ENCODE results near the gene PLAA.
"Not testable (repeated sequence)": the region's sequence is repeated elsewhere in the genome, so short reads cannot be mapped to it uniquely, and the experiment has no call there.

PLAA gene

DNA sequence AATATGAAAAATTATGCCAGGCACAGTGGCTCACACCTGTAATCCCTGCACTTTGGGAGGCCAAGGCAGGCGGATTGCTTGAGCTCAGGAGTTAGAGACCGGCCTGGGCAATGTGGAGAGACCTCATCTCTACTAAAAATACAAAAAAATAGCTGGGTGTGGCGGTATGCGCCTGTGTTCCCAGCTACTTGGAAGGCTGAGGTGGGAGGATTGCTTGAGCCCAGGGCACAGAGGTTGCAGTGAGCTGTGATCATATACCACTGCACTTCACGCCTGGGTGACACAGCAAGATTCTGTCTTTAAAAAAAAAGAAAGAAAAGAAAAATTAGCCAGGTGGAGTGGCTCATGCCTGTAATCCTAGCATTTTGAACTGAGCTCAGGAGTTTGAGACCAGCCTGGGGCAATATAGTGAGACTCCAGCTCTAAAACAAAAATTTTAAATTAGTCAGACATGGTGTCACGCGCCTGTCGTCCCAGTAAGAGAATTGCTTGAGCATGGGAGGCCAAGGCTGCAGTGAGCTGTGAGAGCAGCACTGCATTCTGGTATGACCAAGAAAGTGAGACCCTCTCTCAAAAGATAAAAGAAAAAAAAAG, 18.0 kb downstream of the PLAA start:
- no peak for DNase-seq

DNA sequence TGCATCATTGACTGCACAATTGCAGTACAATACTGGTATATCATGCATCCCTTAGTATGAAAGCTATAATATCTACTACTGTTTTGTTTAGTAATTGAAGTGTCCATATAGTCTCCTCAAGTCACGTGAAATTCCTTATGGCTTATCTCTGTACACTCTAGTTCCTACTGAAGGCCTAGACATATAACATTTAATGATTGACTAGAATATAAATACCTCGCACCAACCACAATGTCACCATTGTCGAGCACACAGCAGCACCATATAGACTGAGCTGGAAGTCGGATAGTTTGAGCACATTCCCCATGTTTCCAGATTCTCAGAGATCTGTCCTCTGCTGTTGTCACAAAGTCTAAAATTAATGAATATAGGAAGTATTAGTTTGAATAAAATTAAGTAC, 21.4 kb downstream of the PLAA start:
- no peak for DNase-seq

DNA sequence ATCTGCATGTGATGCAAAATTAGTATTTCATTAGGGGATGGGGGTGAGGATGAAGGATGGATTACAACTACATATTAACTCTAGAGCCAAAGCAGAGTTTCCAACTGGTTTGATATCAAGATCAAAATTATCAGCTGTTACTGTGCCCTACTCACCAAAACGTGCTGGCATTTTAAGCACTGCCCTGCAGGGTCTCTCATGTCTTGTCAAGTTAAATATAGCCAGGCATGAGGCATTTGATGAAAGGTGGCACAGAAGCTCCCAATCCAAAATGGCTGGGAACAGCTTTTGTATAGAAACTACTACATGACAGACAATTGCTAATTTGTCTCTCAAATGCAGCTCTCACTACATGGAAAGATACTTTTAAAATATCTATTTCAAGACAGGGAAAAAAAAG, 27.3 kb downstream of the PLAA start:
- DNase-seq: no peak

DNA sequence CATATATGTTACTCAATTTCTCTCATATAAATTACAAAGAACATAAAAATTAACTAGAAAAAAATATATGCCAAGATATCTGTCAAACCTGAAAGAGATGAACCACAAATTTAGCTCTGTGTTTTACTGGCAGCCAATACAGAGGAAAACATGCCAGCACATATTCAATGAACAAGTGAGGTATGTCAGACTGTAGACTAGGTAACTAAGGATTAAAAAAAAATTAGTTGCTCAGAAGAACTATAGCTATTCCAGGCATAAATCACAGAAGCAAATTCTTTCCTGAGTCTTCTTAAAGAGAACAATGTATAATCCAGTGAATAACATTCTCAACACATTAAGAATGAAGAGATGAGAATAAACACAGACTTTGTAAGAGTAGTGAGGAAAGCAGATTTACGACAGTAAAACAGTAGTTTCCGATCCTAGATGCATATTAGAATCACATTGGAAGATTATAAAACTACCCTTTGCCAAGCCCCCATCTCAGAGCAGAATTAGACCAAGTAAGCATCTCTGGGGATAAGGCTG, 33.8 kb downstream of the PLAA start:
- DNase-seq: no peak

DNA sequence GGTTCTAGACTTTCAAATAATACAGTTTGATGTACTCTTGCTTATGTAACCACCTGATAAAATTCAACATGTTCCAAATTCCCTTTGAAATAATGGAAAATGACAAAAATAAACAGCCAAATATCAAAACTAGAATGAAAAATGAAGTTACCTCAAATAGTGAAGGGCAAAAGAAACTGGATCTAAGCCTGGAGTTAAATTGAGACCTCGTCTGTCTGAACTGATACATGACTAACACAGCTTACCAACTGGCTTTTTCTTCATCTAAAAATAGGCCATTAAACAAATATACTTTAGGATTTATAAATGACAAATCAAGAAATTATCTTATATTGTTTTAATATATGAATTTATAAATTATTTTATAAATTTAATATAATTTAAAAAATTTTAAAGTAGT, 42.4 kb downstream of the PLAA start:
- no peak for DNase-seq

DNA sequence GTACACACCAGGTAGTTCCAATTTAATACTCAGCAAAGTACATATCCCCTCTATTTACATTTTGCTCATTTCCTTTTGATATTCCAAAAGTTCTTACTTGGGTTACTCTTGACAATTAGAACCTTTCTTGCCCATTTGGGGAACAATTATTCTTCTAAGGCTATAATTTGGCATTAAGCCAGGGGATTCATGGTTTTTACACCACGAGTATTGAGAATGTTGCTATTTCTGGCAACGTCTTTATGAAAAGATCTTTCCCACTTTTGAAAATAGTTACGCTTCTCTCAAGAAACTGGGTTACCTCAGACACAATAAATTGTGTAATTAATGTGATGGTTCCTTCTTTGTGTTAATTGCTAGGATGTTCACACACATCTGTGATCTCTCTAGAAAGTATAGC, 43.0 kb downstream of the PLAA start:
- no peak for DNase-seq

DNA sequence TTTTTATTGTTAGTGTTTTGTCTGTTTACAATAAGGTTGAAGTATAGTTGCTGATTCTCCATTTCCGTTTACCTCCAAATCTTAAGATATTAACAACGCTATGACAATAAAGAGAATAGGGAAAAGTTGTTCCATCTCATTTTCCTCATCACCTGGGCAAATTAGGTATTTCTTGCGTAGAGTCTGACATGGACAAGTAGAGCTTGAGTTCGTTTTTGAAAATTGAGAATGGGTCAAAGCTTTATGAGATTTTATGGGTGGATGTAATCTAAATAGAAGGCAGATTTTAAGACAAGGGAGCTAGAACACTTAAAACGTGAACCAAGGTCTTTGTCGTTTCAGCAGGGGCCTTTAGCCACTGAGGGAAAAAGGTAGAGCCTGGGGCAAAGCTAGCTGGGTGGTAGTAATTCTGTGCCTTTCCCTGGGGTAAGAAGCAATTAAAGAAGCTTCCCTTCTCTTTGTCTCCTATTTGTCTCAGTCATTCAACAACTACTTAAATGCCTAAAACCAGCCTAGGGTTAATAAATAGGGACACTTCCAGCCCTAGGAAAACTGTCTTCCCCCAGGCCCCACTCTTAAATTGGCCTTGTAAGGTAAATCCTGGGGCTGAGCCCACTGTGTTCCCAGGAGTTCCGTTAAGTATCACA, 53.9 kb downstream of the PLAA start:
- no peak for DNase-seq

DNA sequence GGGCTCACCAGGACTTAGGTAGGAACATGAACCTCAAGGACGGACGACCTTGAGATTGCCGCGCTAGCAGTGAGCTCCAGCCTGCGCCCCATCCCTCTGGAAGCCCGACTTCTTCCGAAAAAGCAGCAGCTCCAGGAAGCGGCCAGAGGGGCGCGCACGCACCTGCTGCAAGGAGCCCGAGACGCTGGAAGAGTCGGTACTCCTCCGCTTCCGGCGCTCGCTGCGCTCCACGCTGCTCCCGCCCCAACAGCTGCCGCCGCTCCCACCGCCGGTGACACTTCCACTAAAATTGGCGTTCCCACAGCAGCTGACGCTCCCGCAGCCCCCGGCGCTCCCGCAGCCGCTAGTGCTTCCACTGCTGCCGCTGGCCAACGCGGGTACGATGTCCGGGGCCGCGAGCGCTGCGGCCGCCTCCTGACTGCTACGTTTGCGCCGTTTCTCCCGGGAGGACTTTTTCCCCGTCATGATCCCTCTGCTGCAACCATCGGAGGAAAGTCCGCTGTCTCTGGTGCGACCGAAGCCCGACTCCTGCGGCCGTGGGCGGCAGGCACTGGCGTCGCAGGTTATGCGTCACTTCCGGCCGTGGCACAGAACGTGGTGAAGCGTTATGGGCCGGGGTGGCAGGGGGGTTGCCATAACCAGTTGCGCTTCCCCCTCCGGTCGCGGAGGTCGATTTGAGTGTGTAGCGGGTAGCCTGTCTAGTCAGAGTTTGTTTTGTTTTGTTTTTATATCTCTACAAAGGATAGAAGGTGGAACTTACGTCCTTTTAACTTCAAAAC, 54.6 kb downstream of the PLAA start, which contains the start of gene CAAP1:
Gene CAAP1 (minus strand): TSS at position 552 of the 779 bp plus-strand sequence. CDS start 87 bp downstream, at position 465.
- peak; percentile 23 for DNase-seq

DNA sequence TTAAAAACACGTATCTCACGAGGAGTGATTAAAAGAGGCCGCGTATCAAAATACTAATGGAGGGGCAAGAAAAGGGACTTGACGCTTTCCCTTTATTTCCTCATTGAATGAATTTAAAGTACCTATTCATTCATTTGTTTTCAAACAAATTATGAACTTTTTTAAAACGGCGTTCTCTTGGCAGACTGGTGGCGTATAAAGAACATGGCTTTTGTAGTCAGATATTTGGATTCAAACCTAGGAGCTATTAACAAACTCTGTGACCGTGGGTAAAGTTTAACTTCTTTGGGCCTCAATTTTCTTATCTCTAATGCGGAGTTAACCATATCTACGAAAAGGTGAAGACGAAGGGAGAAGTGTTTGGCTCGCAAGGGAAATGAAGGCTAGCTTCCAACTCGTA, 55.3 kb downstream of the PLAA start:
- DNase-seq: no peak

DNA sequence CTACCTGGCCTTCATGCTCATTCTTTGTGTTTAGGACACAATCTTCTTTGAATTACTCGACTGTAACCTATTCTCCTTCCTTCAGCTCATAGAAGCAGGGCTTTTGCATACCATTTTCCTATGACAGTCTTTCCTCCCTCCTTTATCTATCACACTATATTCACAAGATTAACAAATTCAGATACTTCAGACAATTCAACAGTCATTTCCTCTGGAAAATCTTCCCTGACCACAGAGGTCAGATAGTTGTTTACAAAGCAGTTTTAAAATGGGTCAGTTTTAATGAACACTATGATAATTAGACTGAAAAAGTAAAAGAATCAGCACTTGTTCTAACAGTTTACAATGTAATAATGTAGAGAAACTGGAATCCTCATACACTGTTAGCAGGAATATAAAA, 58.8 kb downstream of the PLAA start:
- no peak for DNase-seq

DNA sequence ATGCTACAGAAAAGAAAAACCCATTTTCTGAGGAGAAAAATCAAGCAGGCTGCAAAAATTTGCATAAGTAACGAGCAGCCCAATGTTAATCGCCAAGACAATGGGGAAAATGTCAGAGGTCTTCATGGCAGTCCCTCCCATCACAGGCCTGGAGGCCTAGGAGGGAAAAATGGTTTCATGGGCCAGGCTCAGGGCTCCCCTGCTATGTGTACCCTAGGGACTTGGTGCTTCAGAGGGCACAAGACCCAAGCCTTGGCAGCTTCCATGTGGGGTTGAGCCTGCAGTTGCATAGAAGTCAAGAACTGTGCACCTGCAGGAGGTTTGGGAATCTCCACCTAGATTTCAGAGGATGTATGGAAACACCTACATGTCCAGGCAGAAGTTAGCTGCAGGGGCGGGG, 64.9 kb downstream of the PLAA start:
- DNase-seq: no peak

DNA sequence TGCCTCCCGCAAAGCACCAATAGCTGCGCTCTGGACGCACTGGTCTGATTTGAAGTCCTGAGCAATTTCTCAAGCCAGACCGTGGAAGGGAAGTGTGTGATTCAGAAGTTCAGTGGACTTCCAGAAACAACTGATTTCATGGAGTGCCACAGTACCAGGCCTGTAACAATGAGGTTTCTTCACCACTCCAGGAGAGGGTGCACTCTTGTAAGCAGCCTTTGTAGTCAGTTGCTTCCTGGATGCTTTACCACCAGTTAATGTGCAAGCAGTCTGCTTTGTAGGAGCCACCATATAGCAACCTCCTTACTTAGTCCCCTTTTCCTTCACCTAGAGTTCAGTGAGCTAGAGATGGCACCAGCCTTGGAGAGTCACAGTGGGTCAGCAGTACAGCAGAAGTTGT, 66.8 kb downstream of the PLAA start:
- no peak for DNase-seq

DNA sequence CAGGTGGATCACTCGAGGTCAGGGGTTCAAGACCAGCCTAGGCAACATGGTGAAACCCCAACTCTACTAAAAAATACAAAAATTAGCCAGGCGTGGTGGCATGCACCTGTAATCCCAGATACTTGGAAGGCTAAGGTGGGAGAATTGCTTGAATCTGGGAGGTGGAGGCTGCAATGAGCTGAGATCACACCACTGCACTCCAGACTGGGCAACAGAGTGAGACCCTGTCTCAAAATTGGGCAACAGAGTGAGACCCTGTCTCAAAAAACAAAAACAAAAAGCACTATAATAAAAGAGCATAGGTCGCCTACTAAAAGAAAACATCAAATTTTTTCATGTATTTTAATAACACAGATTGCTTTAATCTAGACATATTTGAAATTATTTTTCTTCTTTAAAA, 71.9 kb downstream of the PLAA start:
- DNase-seq: not testable (repeated sequence)

DNA sequence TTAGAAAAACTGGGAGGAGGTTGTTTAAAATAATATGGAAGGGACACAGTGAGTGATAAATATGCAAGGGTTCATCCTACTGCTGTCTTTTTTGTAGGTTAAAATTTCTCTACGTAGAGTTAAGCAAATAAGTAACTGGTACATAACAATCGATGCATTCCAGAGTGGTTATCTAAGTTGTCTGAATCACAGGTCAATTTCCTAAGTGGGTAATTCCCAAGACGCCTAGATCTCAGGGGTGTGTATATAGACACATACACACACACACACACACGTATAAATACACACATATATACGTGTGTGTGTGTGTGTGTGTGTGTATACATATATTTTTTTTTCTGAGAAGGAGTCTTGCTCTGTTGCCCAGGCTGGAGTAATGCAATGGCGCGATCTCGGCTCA, 76.8 kb downstream of the PLAA start:
- no peak for DNase-seq

DNA sequence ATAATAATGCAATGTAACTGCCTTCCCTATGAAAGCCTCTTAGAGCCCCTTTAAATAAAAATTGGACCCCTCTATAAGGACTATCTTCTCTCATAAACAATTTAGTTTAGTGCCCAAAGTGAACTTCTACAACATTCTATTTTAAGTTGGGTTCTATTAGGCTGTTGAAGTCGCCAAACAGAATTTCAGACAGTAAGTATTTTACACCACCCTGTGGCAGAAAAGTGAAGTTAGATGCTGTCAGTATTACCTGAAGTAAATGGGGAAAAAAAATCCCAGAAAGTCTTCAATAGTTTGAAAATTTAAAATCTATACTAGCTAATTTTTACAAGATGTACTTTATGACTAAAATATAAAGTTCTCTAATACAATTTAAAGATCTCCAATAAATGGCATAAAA, 84.0 kb downstream of the PLAA start:
- no peak for DNase-seq

DNA sequence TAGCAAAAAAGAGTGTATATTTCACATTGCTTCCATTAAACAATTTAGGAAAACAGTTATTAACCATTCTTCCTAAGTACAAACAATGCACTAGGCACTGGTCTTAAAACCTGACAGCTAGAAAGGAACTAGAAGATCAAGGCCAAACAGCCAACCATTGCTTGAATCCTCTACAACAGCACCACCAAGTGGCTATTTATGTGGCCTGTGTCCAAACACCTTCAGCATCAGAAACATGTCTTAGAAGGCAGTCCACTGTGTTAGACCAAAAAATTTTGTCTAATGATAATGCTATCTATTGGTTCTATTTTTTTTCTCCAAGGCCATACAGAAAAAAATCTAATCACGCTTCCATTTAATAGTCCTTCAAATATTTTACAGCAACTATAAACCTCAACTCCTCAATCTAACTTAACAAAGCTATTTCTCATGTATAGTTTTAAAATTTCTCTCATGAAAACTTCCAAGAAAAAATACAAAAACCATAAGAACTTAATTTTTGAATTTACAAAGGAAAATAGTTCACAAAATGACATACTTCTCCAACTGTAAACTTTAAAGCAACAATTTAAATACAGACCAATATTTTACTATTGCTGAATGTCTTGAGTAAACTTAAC, 90.5 kb downstream of the PLAA start:
- DNase-seq: no peak

Measured in NCI-H187 treated with DMSO at 0.1 percent for 48 hours (cell line).